Activated T-helper 1 cell treated with anti-CD3 and anti-CD28 coated beads, Interleukin-12 subunit alpha, Interleukin-12 subunit beta, Interleukin-2, Interleukin-4 antibody, amounts not matched to agents 30 ng/mL and 10 ng/mL and 1 ng/mL, durations not matched to agents 14 hours and 24 hours and 36 hours (primary cell): ENCODE results near the gene TMEM37. TPM values are rescaled to one million over a fixed set of nuclear protein-coding genes. Genes with fewer than 3 reads are reported as not detected.
A peak's percentile ranks its signal among the peaks of the same experiment; 100 is the strongest.

Experiments used
- DNase-seq: peaks from one replicate; pipeline ENCODE4 v3.0.0; 2021; ENCODE audit warnings: low spot score
- H3K27ac Mint-ChIP-seq: one replicate; pipeline ENCODE4 v1.8.0; 2021; ENCODE audit warnings: mild to moderate bottlenecking, mixed read lengths
- H3K27me3 Mint-ChIP-seq: one replicate; pipeline ENCODE4 v1.8.0; 2022; ENCODE audit warnings: mild to moderate bottlenecking, moderate library complexity, mixed read lengths; ENCODE audit not compliant: insufficient read depth
- H3K36me3 Mint-ChIP-seq: one replicate; pipeline ENCODE4 v1.8.0; 2021; ENCODE audit warnings: low read depth, mixed read lengths
- H3K4me1 Mint-ChIP-seq: one replicate; pipeline ENCODE4 v1.8.0; 2021; ENCODE audit warnings: low read depth, mixed read lengths
- H3K4me3 Mint-ChIP-seq: one replicate; pipeline ENCODE4 v1.8.0; 2021; ENCODE audit warnings: mild to moderate bottlenecking, moderate library complexity, mixed read lengths
- H3K9me3 Mint-ChIP-seq: one replicate; pipeline ENCODE4 v1.8.0; 2021; ENCODE audit warnings: mixed read lengths
- intact Hi-C: fragments of 100-400 bp; cut with micrococcal nuclease; formaldehyde crosslinking; loops from one replicate; pipeline ENCODE4 v1.15.1; 2024
- total RNA-seq: library from RNA; stranded (reverse); gene quantifications from 2 replicates; pipeline ENCODE4 v1.2.3, GENCODE V29; 2022

Gene TMEM37
- total RNA-seq, 1 donor from 2014 or later, result not detected

DNA sequence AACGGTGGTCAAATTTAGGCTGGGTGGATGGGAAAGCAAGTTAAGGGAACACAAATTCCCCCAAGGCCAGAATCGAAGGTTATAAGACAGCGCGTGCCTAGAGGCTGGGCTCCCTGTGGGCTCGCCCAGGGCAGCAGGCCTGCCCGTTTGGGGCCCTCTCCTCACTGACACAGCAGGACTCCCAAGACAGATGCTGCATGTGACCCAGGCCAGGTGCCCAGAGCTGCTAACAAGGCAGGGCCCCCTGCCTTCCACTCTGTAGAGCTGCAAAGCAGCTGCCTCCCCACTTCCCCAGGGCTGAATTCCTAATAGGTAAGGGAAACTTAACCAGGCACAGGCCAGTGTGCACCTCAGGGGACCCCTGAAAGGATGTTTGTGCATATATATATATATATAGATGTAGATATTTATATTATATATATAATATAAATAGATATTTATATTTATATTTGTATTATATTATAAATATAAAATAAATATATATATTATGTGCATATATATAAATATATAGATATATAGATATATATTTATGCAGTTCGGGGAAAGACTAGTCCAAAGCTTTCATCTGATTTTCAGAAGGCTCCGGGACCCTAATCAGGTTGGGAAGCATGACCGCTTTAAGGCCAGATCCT is 43.7 kb downstream of the TMEM37 start:
- no peak overlapping the region for H3K27ac Mint-ChIP-seq

DNA sequence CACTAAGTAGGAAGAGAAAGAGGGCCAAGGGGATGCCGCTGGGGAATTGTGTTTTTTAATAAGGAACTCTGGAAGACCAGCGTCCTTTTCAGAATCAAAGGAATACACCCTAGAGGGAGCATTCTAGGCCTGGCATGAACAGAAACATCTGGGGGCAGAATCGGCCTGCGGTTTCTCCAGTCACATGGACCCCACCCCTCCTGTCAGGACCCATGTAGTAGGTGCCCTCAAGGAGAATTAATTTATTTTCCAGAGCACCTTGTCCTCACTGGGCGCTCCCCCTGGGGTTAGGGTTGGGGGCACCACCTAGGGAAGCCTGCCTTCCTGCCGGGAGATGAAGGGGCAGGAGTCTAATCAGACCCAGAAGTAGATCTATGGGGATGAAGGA is 44.2 kb downstream of the TMEM37 start:
- H3K9me3 Mint-ChIP-seq, result no peaks in the 10 kb centered on the region
- no peak overlapping the region for H3K4me3 Mint-ChIP-seq
- H3K36me3 Mint-ChIP-seq, result no peaks in the 10 kb centered on the region
- DNase-seq, result no peak
- no peak overlapping the region for H3K27ac Mint-ChIP-seq
- no peaks in the 10 kb centered on the region for H3K4me1 Mint-ChIP-seq
- no peaks in the 10 kb centered on the region for H3K27me3 Mint-ChIP-seq
- intact Hi-C loops, result loop anchor here (1.0 kb wide), 2 partner anchors 69 to 595 kb away; no protein-coding TSS in a partner anchor

More for the DNA sequence above, 43.7 kb downstream of the TMEM37 start:
- intact Hi-C loops, result no loop called here
- no peaks in the 10 kb centered on the region for H3K9me3 Mint-ChIP-seq
- H3K4me3 Mint-ChIP-seq, result no peak overlapping the region
- no peaks in the 10 kb centered on the region for H3K36me3 Mint-ChIP-seq
- DNase-seq, result no peak
- H3K4me1 Mint-ChIP-seq, result no peaks in the 10 kb centered on the region
- H3K27me3 Mint-ChIP-seq, result no peaks in the 10 kb centered on the region

DNA sequence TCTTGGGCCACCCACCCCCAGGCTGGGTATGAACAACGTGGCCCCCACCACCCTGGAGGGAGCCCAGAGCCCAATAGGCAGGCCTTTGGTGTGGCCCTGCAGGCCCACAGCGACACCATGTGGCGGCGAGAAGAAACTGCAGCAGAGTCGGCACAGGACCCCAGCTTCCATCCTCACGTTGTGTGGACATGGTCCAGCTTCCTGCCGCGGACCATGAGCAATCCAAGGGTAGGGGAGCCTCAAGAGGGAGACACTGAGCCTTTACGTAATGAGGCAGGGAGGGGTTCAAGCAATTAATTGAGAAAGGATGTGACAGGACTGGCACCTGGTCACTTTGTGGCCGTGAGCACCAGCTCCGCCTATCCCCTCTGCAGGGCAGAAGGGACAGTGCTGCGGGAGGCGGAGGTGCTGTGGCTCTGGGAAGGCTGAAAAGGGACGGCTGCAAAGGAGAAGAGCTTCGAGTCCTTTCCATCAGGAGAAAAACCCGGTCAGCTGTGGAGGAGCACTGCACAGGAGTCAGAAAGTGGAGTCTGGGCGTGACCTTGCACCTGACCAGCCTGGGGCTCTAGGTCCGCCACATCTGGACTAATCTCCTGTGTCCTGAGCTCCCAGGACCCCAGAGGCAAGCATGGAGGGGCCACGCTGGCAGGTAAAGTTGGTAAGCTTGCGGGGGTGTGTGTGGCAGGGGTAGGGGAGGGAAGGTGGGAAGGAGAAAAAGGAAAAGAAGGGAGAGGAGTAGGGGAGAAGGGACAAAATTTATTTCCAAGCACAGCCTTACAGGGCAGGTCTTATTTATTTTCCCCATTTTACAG is 44.9 kb downstream of the TMEM37 start:
- Mint-ChIP-seq H3K27me3 (no peaks in the 10 kb centered on the region), H3K27ac (no peak overlapping the region), H3K36me3 (no peaks in the 10 kb centered on the region), H3K9me3 (no peaks in the 10 kb centered on the region), H3K4me3 (no peak overlapping the region), H3K4me1 (no peaks in the 10 kb centered on the region)
- DNase-seq, result peak; percentile 9
- intact Hi-C loops, result loop anchor here (1.0 kb wide), 2 partner anchors 69 to 595 kb away; no protein-coding TSS in a partner anchor

DNA sequence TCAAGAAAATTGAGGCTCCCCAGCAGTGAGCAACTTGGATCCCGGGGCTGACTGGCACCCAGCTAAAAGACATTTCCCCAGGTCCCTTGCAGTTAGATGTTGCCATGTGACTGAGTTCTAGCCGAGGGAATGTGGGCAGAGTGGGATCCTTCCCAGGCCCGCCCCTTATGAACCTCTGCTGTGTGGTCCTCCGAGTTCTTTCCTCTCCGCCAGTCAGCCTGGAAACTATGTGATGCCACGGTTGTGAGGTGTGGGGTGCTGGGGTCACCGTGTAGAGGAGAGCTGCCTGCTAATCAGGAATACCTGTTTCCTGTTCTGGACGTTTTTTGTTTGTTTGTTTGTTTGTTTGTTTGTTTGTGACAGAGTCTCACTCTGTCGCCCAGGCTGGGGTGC is 45.5 kb downstream of the TMEM37 start:
- H3K27ac Mint-ChIP-seq, result no peak overlapping the region
- no peak overlapping the region for H3K4me3 Mint-ChIP-seq
- no peaks in the 10 kb centered on the region for H3K4me1 Mint-ChIP-seq
- H3K9me3 Mint-ChIP-seq, result no peaks in the 10 kb centered on the region
- no peak for DNase-seq
- H3K27me3 Mint-ChIP-seq, result no peaks in the 10 kb centered on the region
- intact Hi-C loops, result no loop called here
- no peaks in the 10 kb centered on the region for H3K36me3 Mint-ChIP-seq

DNA sequence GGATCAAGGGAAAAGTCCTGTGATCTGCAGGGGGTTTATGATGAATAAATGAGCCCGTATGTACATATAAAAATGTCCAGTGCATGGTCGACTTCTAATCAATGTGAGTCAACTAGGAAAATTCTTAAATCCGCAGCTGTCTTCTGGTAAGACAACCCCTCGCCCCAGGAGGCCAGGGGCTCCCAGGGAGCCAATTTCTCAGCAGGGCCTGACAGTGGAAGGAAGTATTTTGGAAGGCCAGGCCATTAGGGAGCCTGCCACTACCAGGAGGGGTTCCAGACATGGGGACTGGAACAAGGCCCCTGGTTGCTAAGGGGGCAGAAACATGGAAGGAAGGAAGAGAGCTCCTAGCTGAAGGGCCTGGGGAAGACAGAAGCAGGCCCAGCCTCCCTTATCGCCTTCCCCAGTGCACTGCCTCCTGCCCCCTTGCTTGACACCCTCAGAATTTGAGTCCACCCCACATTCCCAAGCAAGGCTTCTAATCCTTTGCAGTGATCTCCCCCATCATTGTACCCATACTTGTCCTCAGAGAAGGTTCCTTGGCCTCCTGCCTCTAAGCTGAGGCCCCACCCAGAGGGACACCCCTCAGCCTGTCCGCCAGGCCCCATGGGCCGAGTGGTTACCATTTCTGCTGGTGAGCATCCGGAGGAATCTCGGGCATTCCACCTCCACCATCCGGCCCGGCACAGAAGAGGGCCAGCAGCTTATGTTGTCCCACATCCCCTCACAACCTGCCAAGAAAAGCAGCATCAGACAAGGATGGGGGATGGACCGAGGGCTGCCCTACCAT is 46.7 kb downstream of the TMEM37 start:
- no peak overlapping the region for H3K4me3 Mint-ChIP-seq
- no peak for DNase-seq
- intact Hi-C loops, result no loop called here
- H3K4me1 Mint-ChIP-seq, result no peaks in the 10 kb centered on the region
- no peak overlapping the region for H3K27ac Mint-ChIP-seq
- H3K9me3 Mint-ChIP-seq, result no peaks in the 10 kb centered on the region
- no peaks in the 10 kb centered on the region for H3K27me3 Mint-ChIP-seq
- H3K36me3 Mint-ChIP-seq, result no peaks in the 10 kb centered on the region

DNA sequence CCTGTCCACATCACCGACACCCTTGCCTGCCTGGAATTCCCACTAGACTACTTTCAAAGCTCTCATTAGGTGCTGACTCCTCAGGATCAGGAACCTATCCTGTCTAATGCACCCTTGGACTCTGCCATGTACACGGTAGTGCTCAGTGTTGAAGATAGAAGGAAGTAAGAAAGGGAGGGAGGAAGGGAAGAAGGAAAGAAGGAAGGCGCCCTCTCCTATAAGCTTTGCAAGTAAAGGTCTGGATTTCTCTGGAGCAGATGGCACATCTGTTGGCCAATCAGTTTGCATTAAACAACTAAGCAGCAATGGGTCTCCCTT is 47.3 kb downstream of the TMEM37 start:
- H3K4me1 Mint-ChIP-seq, result no peaks in the 10 kb centered on the region
- no peak overlapping the region for H3K27ac Mint-ChIP-seq
- H3K4me3 Mint-ChIP-seq, result no peak overlapping the region
- H3K36me3 Mint-ChIP-seq, result no peaks in the 10 kb centered on the region
- H3K27me3 Mint-ChIP-seq, result no peaks in the 10 kb centered on the region
- intact Hi-C loops, result no loop called here
- DNase-seq, result no peak
- H3K9me3 Mint-ChIP-seq, result no peaks in the 10 kb centered on the region

DNA sequence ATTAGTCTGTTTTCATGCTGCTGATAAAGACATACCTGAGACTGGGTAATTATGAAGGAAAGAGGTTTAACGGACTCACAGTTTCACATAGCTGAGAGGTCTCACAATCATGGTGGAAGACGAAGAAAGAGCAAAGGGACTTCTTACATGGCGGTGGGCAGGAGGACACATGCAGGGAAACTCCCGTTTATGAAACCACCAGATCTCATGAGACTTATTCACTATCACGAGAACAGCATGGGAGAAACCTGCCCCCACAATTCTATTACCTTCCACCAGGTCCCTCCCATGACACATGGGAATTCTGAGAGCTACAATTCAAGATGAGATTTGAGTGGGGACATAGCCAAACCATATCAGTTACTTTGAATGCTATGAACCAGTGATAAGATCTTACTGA is 48.5 kb downstream of the TMEM37 start:
- Mint-ChIP-seq H3K27me3 (no peaks in the 10 kb centered on the region), H3K9me3 (no peaks in the 10 kb centered on the region), H3K4me3 (no peak overlapping the region), H3K4me1 (no peaks in the 10 kb centered on the region), H3K36me3 (no peaks in the 10 kb centered on the region), H3K27ac (no peak overlapping the region)
- intact Hi-C loops, result no loop called here
- DNase-seq, result no peak

DNA sequence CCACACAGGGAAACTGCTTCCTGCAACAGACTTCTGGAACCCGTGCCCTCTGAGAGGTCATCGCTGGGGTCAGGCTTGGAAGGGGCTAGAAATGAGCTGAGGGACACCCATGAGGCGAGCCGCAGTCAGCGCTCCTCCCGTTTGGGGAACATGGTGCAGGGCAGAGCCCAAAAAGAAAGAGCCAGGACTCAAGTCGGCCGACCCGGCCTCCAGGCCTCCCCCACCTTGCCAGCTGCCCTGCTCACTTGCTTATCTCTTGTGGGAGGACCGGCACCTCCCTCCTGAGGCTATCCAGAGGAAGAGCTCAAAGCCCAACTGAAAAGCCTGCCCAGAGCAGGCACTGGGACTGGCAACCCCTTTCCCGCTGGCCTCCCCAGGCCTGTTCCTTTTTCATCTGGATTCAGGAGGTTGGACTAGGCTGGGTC is 49.1 kb downstream of the TMEM37 start:
- H3K4me1 Mint-ChIP-seq, result no peaks in the 10 kb centered on the region
- no peak overlapping the region for H3K4me3 Mint-ChIP-seq
- no peaks in the 10 kb centered on the region for H3K9me3 Mint-ChIP-seq
- no peak overlapping the region for H3K27ac Mint-ChIP-seq
- no peaks in the 10 kb centered on the region for H3K36me3 Mint-ChIP-seq
- intact Hi-C loops, result no loop called here
- DNase-seq, result no peak
- H3K27me3 Mint-ChIP-seq, result no peaks in the 10 kb centered on the region

DNA sequence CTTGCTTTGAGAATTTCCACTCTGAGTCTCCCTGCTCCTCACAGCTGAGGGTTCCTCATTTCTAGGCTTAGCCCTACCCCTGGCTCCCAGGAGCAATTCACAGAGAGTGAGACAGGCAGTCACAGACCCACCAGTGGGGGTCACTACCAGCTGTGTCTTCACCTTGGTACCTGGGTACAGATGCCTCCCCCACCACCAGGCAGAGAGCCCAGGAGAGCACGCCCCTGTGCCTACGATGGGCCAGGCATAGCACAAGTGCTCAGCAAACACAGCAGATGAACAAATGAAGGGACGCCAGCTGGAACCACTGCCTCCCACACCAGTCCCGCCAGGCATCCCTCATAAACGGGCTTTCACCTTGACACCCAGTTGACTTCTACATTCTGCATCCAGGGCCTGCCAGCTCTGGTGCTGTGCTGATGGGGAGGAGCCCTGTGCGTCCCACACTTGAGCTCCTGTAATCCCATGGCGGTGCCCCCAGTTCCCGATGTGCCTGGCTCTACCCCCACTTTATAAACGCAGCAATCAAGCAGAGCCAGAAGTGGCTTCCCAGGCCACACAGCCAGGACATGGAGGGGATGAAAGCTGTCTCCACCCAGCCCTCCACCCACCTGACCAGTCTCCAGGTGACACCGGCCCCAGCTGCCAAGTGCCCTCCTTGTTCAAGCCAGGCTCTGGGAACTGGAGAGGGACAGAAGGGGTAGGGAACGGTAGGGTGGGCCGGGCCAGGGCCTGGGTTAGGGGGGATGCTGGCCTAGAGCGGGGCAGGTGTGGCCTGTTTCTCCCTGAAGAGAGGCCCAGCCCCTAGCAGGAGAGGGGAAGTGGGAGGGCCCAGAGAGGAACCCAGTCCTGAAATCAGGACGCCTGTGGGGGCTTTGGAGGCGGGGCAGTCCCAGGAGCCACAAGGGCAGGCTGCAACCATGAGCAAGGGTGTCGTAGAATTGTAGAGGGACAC is 50.1 kb downstream of the TMEM37 start:
- H3K9me3 Mint-ChIP-seq, result no peaks in the 10 kb centered on the region
- no peak overlapping the region for H3K27ac Mint-ChIP-seq
- no peaks in the 10 kb centered on the region for H3K4me1 Mint-ChIP-seq
- H3K27me3 Mint-ChIP-seq, result no peaks in the 10 kb centered on the region
- intact Hi-C loops, result no loop called here
- no peak for DNase-seq
- H3K4me3 Mint-ChIP-seq, result no peak overlapping the region
- H3K36me3 Mint-ChIP-seq, result no peaks in the 10 kb centered on the region

DNA sequence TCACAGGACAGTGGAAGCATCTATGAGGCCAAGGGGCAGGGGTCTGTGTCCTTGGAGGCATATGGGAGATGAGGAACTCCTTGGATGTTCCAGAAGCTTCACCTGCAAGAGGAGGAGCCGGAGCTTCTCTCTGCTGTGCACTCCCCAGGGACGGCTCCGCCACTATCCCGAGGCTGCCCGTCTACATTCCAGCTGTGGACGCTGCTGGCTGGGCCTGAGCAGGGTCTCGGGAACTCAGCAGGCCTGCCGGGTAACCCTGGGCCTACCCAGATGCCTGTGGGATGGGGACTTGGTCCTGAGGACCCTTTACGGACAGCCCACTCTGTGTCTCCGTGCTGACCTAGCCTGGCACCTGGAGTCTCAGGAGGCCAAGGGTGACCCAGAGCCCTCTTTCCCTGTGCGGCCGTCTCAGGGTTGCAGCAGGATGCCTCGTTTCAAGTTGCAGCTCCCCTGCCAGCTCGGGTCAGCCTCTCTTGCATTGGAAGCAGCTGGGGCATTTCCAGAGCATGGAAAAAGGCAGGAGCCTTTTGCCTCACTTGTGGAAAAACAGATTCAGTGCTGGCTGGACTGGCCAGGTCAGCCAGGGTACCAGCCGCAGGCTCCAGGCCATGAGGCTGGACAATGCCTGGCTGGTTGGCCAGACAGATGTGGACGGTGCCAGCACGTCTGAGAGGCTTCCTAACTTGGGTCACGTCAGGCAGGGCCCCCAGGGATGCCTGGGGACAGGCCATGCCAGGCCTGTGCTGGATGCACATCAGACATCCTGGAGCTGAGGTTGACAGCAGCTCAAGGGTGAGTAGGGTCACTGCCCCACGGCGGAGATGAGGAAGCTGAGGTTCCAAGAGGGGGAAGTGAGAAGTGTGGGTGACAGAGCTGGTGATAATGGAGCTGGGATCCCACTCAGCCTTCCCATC is 51.1 kb downstream of the TMEM37 start:
- Mint-ChIP-seq H3K27ac (no peak overlapping the region), H3K4me3 (no peak overlapping the region), H3K9me3 (no peaks in the 10 kb centered on the region), H3K27me3 (no peaks in the 10 kb centered on the region), H3K4me1 (no peaks in the 10 kb centered on the region), H3K36me3 (no peaks in the 10 kb centered on the region)
- DNase-seq, result no peak
- intact Hi-C loops, result no loop called here

DNA sequence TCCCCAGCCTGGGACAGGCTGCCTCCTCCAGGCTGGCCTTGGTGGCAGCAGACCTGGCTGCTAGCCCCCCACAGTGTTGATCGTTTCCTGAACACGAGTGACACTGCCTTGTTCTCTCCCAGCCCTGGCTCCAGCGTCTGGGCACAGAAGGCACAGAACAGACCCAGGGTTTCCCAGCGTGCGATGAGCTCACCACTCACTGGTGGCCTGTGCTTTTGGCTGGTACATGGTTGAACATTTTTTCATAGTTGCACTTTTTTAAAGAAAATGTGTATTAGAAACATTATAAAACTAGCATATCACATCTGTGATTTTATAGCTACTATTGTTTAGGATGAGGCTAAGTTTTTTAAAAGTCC is 51.7 kb downstream of the TMEM37 start:
- Mint-ChIP-seq H3K4me3 (no peak overlapping the region), H3K27me3 (no peaks in the 10 kb centered on the region), H3K4me1 (no peaks in the 10 kb centered on the region), H3K9me3 (no peaks in the 10 kb centered on the region), H3K36me3 (no peaks in the 10 kb centered on the region), H3K27ac (no peak overlapping the region)
- no peak for DNase-seq
- intact Hi-C loops, result no loop called here
